Ecto neural progenitor cell (in vitro differentiated cells): ENCODE measurements around the gene ZNF75A.

Experiments used
- DNase-seq: peaks from one replicate; pipeline ENCODE4 v3.0.0-alpha.2; 2018; ENCODE audit warnings: low spot score

The ZNF75A gene

DNA sequence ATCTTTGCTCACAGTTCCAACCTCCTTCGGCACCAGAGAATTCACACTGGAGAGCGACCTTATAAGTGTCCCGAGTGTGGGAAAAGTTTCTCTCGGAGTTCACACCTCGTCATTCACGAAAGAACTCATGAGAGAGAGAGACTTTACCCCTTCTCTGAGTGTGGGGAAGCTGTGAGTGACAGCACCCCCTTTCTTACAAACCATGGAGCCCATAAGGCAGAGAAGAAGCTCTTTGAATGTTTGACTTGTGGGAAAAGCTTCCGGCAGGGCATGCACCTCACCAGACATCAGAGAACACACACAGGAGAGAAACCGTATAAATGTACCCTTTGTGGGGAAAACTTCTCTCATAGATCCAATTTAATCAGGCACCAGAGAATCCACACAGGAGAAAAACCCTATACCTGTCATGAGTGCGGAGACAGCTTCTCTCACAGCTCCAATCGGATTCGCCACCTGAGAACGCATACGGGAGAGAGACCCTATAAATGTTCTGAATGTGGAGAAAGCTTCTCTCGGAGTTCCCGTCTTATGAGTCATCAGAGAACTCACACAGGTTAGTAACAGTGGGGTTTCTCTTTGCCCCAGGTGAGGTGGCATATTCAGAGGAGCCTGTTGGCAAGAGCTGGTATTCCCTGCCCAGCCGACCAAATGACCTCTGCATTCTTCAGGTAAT lies 15.2 kb upstream of the ZNF75A start:
- DNase-seq: no peak

DNA sequence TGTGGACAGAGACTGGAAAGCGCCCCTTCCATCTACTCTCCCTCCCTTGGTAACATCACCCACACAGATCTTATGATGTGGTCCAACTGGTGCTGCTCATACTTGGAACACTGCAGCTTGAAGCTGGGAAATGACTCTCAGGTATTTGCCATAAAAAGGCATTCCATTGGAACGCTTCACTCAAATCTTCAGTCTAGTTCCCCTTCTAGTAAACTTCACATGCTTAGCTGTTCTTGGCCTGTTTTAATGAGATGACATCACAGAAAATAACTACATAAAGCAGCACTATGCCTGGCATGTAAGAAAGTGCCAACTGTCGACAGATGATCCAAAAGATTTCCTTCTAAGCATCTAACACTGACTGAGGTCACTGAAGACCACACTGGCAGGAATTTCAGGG lies 12.7 kb upstream of the ZNF75A start:
- no peak for DNase-seq

DNA sequence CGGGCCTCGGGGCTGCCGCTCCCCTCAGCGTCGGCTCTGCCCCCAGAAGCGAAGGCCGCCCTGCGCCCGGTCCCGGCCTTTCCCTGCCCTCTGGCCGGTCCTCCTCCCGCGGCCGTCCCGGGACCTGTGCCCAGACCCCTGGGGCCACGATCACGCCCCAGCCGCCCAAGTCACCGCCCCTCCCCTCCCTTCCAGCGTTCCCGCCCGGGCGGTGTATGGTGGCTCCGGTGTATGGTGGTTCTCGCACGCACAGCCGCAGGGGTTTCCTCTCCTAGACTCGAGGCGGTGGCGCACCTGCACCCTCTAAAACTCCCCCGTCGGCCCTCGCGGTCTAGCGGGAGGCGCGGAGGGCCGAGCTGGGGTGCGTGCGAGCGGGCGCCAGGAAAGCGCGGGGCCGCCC lies 10.1 kb upstream of the ZNF75A start:
- DNase-seq: no peak

DNA sequence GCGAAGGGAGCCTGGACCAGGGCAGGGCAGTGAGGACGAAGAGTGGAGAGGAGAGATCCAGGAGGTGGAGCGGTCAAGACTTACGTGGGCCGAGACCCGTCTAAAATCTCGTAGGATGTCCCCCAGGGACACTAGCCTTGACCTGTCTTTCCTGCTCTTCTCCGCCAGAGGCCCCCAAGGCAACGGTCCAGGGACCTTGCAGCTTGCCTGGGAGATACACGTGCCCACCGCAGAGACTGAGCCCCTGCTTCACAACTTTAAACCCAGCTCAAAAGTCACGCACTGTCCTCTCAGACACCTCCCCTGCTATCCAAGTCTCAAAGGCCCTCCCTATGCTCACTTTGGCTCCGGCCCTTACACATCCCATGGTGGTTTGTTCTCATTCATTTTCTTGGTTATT lies 9.5 kb upstream of the ZNF75A start:
- DNase-seq: no peak

DNA sequence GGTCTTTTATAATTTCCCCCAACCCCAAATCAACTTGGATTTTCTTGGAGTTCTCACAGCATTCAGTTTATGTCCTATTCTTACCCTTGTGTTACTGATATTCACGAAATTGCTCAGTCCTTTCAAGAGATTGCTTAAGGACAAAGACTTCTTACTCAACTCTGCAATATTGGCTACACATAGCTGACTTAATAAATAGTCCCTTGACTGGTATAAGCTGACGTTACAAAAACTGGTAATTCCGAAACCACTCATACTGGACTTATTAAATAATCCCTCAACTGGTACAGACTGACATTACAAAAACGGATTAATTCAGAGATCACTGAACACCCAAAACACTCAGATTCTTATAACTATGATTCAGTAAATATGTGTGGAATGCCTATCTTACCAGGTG lies 927 bp upstream of the ZNF75A start:
- DNase-seq: no peak

DNA sequence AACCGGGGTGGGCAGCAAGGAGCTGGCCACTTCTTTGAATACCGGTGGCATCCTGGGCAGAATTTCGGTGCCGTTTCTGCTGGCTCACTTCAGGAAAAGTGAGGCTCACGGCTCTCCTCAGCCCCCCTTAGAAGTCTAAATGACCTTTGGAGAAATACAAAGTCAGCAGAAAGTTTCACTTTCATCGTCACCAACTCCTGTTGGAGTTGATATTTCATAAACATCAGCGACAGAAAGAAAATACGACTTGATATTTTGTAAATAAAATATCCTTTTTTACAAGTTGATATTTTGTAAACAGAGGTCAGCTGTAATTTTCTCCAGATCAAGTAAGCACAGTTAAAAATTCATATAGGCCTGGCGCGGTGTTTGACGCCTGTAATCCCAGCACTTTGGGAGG lies 781 bp downstream of the ZNF75A start:
- DNase-seq: no peak

DNA sequence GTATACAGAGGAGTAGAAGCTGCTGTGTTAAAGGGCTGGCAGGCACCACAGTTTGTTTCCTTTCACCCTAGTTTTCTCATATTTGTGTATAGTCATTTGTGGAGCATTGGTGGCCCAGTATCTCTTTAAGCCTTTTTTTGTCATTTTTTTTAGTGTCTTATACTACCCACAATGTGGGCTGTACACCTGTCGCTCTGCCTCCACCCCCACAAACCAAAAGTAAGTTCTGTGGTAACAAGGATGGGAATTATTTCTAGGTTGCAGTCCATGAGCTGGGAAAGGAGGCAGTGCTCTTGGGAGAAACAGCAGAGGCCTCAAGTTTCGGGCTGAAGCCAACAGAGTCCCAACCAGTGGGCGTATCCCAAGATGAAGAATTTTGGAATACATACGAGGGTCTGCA lies 6.2 kb downstream of the ZNF75A start:
- no peak for DNase-seq

DNA sequence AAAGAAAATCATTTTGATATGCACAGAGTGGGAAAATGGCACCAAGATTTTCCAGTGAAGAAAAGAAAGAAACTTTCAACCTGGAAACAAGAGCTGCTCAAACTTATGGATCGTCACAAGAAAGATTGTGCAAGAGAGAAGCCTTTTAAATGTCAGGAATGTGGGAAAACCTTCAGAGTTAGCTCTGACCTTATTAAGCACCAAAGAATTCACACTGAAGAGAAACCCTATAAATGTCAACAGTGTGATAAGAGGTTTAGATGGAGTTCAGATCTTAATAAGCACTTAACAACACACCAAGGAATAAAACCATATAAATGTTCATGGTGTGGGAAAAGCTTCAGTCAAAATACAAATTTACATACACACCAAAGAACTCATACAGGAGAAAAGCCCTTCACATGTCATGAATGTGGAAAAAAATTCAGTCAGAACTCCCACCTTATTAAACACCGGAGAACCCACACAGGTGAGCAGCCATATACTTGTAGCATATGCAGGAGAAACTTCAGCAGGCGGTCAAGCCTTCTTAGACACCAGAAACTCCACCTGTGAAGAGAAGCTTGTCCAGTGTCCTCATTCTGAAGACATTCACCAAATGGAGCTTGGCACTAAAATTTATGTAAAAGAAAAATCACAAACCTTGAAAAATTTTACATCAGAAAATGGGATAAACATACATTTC lies 12.2 kb downstream of the ZNF75A start:
- no peak for DNase-seq

DNA sequence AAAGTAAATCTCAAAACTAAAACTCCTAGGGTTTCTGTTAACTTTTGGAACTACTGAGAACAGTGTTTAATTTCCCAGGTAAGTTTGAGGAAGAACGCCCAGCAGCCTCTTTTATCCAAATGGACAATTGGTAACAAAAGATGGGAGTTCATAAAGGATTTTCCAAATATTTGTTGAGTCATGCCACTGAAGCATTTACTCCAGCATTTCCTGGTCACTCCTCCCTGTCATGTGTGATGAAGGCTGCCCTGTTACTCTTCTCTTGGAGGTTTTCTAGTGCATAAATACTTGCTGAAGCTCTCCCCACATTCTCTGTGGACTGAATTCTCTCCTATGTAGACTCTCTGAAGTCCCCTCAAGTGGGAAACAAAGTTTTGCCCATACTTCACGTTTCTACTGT lies 16.5 kb downstream of the ZNF75A start:
- no peak for DNase-seq

DNA sequence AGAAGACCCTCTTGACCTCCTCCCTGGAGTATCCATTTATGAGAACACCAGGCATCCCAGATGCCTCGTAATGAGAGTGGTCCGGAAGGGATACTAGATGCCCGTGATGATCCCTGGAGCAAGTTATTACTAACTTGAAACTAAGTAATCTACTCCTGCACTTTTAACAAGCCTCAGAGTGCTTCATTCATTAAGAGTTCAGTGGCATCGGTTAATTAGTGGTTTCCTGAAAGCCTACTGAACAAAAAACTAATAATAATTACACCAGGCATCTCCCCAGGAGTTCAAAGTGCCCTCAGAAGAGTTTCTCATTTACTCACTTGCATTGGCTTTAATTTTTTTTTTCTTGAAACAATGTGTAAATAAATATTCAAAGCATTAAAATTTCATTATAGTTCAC lies 22.2 kb downstream of the ZNF75A start:
- no peak for DNase-seq

DNA sequence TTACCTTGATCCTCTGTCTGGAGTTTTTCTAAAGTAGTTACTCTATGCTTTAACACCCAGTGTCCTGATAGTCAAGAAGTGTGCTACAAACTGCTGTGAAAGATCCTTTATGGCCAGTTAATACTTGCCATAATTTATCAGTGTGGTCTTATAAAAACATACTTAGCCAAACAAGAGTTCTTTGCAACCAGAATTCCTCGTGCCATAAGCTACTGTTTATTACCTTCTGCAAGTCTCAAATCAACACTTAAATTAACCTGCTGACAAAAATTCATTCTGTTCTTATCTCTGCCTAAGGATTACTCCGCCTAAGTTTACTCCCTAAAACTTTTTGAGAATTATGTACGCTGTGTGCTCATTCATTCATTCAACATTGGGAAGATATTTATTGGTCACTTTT lies 22.8 kb downstream of the ZNF75A start:
- DNase-seq: no peak

DNA sequence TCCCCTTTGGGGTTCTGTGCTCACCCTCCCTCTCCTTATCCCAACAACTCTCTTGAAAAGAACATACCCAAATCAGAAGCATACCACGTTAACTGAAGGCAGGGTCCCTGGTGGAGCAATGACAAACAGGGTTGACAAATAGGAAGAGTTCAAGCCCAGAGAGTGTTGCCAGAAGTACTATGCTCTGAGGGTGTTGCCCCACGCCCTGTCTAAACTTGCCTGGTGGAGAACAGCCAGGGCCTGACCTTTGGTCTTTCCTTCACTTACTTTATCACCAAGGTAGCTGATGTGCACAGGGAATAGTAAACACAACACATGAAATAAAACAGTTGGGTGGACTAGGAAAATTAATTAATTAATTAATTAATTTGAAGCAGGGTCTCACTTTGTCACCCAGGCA lies 23.3 kb downstream of the ZNF75A start:
- no peak for DNase-seq

DNA sequence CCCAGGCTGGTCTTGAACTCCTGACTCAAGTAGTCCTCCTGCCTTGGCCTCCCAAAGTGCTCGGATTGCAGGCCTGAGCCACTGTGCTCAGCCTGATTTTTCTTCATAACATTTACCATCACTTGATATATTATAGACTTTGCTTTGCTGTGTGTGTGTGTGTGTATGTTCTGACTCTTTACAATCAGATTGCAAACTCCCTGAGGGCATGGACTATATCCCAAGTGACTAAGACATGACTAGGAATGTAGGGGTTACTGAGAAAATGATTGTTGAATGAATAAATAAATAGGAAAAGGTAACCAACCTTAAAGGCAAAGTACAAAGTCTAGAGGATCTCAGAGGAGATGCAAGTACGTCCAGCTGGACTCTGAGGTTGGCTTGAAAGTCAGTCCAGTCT lies 40.7 kb downstream of the ZNF75A start:
- DNase-seq: no peak

DNA sequence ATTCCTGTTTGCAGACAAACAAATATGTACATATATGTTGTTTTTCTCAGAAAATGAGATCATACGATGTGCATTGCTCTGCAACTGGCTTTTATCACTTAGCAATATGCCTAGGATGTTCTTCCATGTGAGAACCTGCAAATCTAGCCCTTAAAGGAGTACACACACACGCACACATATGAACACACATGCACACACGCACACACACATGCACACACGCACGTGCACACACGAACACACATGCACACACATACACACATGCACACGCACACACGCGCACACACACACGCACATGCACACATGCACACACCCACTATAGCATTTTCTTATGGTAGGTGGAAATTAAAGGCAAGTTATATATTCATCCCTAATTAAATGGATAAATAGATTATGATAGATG lies 42.3 kb downstream of the ZNF75A start:
- DNase-seq: no peak

DNA sequence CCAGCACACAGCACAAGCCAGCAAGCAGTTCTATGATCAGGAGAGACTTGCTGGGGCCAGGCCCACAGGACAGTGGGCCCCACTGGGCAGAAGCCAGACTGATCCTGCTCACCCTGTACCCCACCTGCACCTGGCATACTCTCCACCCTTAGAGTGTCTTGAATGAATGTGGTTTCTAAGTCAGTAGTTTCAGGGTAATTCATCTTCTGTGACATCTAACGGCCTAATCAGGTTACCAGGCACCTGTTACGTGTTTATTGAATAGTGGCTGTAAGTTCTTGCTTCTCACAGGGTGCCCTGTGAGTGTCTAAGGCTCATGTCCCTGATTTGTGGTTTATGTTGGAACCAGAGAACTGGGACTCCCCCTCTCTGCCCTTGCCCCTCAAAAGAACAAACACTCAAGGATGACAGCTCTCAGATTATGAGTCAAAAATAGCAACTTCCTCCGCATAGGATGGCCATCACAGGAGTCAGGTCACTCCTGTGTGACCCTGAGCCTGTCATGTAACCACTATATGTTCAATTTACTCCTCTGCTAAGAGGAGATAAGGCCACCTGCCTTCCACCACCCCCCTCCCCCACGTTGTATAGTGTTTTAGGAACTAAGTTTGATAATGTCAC lies 43.4 kb downstream of the ZNF75A start:
- no peak for DNase-seq

DNA sequence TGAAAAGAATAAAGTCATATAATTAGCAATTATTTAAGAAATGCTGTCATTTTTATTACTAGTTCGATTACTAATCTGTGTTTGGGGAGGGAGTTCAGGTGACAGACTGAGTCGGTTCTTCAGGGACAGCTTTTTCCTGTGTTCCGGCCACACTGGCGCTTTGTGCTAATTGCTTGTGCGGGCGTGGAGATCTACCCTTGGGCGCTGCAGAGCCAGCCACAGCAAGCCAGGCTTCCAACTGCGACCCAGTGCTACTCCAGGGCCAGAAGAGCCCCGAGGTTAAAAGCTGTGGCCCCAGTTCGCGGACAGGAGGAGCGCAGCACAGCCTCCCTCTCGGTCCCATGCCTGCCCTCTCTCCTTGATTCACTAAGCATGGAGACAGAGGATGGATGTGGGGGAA lies 43.9 kb downstream of the ZNF75A start:
- no peak for DNase-seq

DNA sequence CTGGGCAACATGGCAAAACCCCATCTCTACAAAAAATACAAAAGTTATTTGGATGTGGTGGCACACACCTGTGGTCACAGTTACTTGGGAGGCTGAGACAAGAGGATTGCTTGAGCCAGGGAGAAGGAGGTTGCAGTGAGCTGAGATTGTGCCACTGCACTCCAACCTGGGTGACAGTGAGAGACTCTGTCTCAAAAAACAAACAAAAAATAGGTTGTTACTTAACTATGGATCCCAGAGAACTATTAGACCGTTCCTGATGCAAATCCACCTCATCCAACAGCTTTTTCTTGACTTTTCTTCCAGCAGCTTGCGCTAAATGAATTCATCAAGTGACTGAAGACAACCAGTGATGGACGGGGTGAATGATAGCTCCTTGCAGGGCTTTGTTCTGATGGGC lies 50.3 kb downstream of the ZNF75A start, which contains the start of gene OR2C1:
OR2C1 (plus strand) TSS at position 301 of the 400 bp plus-strand sequence; CDS start at position 353, 52 bp downstream.
- no peak for DNase-seq

DNA sequence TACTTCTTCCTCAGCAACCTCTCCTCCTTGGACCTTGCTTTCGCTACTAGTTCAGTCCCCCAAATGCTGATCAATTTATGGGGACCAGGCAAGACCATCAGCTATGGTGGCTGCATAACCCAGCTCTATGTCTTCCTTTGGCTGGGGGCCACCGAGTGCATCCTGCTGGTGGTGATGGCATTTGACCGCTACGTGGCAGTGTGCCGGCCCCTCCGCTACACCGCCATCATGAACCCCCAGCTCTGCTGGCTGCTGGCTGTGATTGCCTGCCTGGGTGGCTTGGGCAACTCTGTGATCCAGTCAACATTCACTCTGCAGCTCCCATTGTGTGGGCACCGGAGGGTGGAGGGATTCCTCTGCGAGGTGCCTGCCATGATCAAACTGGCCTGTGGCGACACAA lies 50.8 kb downstream of the ZNF75A start:
- no peak for DNase-seq

DNA sequence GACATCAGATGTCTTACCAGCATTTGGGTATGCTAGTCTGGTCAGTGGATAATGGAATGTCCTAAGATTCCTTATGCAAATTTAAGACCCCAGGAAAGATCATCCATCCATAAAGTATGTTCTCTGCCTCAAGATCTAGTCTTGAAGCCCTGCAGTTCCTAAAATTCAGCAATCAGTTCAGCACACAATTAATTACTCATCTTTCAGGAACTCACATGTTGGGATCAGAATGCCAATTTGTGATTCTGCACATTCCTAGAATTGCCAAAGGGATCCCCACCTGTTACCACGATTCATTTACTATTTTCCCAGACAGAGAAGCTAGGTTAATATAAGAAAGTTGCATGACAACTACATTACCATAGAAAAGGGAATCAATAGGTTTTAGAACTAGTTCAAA lies 53.6 kb downstream of the ZNF75A start:
- no peak for DNase-seq

DNA sequence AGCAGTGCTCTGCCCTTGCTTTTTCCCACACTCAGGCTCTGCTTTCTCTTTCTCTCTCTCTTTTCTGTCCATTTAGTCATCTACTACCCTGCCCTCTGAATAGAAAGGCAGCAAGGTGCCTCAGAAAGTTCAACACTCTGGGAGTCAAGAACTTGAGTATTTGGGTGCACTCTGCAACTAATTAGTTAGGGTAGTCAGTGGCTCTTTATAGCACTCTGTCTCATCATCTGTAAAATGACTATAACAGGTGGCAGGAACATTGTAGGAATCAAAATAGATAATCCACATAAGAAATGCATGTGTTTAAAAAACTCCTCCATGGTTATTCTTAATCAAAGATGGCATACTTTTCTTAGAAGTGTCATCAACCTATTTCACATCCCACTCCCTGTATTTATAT lies 57.6 kb downstream of the ZNF75A start:
- no peak for DNase-seq

DNA sequence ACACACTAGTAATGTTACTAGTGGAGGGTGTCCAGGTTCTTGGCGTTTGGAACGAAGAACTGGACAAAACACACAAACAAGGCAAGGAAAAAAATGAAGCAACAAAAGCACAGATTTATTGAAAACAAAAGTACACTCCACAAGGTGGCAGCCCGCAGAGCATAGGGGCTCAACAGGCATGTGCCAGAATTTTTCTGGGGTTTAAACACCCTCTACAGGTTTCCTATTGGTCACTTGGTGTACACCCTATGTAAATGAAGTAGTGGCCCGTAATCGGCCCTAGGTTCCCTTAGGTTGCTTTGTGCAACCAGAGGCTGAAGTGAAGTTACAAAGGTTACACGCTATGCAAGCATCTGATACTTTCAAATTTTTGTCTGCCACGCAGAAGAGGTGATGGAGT lies 58.5 kb downstream of the ZNF75A start:
- no peak for DNase-seq

DNA sequence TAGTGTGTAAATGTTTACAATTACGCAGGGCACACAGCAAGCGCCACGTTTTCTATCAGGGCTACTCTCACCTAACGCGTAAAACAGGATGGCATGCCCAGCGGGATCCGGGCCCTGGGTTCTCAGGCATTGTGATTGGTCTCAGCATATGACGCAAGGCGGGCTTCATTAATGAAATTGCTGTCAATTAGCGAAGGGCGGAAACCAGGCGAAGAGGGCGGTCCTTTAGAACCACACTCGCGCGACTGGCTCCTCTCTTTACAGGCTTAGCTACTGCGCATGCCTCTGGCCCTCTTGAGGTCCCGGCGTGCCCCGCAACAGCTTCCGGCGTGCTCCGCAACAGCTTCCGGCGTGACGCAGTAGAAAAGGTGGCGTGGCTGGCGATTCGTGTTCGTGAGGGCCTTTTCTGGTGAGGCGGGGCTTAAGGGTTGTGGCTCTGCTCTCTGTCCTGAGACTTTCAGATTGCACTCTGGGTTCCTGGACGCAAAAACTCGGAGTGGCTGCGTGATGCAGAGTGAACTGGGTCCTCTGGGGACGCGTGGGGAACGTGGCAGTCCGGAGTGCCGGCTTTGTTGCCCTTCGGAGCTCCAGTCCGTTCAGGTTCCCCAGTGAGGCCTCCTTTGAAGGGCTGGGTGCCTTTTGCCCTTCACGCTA lies 59.6 kb downstream of the ZNF75A start:
- no peak for DNase-seq
